ENCODE measurements around the gene ARL6IP6. TPM values are rescaled to one million over a fixed set of nuclear protein-coding genes. Genes with fewer than 3 reads are reported as not detected.
"Not testable (repeated sequence)": the region's sequence is repeated elsewhere in the genome, so short reads cannot be mapped to it uniquely, and the experiment has no call there.

ARL6IP6 gene
- total and polyA plus RNA-seq, 11 donors: 3.8 to 9.6 (median 6.4) TPM

- intact Hi-C loops (cut with DNase I): loop anchor here in 5 of 10 donors (5.0 to 10.0 kb wide), 2 partner anchors 542 to 544 kb away; partner anchors contain the start of gene STAM2 (in 5 of the 5)
- peaks cover 0 to 59% (median 28%) of the 10 kb centered on the region in 12 donors for H3K4me1 ChIP-seq
- peaks cover 0 to 31% (median 17%) of the 10 kb centered on the region in 9 donors for H3K36me3 ChIP-seq
- TF ChIP-seq CTCF (IDR thresholded peaks at IDR 0.05) (no peak), POLR2A (IDR thresholded peaks at IDR 0.05) (no peak)
- no peaks in the 10 kb centered on the region for H3K27me3 ChIP-seq
- peak in 1 of 5 donors; percentile 23 for DNase-seq
- peak overlapping the region; percentile 86 to 99 (median 96) for H3K27ac ChIP-seq
- H3K4me3 ChIP-seq: peak overlapping the region; percentile 81 to 96 (median 90)
- WGBS, 4 donors: 3 to 5% (median 4%) methylated on average over 19 to 23 of the region's 23 CpGs
- no peaks in the 10 kb centered on the region for H3K9me3 ChIP-seq
- no peak for ATAC-seq
Measured at GRCh38 chr2:152718909-152719645, 657 bp downstream of the ARL6IP6 start.

- Histone ChIP-seq H3K4me1 (peaks cover 0 to 46% (median 22%) of the 10 kb centered on the region in 12 donors), H3K4me3 (no peak overlapping the region)
- 82 to 100% (median 89%) methylated on average over 2 of the region's 2 CpGs for WGBS, 4 donors
Measured at GRCh38 chr2:152720794-152721193, 2.4 kb downstream of the ARL6IP6 start.

GRCh38 chr2:152722639-152723038 is 4.2 kb downstream of the ARL6IP6 start:
- H3K4me1 ChIP-seq: peaks cover 0 to 38% (median 15%) of the 10 kb centered on the region in 12 donors
- H3K36me3 ChIP-seq: peaks cover 0 to 20% (median 0%) of the 10 kb centered on the region in 9 donors
- H3K4me3 ChIP-seq; intact Hi-C loops (cut with DNase I); DNase-seq; H3K27me3 ChIP-seq; H3K27ac ChIP-seq; H3K9me3 ChIP-seq; ATAC-seq: not testable (repeated sequence)
- WGBS, 4 donors: 96 to 97% (median 96%) methylated on average over 8 of the region's 8 CpGs

More at GRCh38 chr2:152720794-152721193, 2.4 kb downstream of the ARL6IP6 start:
- no peak for TF ChIP-seq CTCF (IDR thresholded peaks at IDR 0.05)
- no peak for TF ChIP-seq POLR2A (IDR thresholded peaks at IDR 0.05)
- ATAC-seq (no peak), DNase-seq (no peak)
- no peaks in the 10 kb centered on the region for H3K27me3 ChIP-seq
- H3K27ac ChIP-seq: no peak overlapping the region
- no peaks in the 10 kb centered on the region for H3K9me3 ChIP-seq
- intact Hi-C loops (cut with DNase I): no loop called here
- peaks cover 0 to 16% (median under 1%) of the 10 kb centered on the region in 9 donors for H3K36me3 ChIP-seq

GRCh38 chr2:152723918-152724317 is 5.5 kb downstream of the ARL6IP6 start:
- Histone ChIP-seq H3K27me3 (no peaks in the 10 kb centered on the region), H3K9me3 (no peaks in the 10 kb centered on the region), H3K4me1 (peaks cover 0 to 37% (median 15%) of the 10 kb centered on the region in 12 donors), H3K4me3 (no peak overlapping the region), H3K36me3 (peaks cover 0 to 21% (median 0%) of the 10 kb centered on the region in 9 donors), H3K27ac (no peak overlapping the region)
- intact Hi-C loops (cut with DNase I): no loop called here
- DNase-seq (no peak), ATAC-seq (no peak)
- TF ChIP-seq POLR2A (IDR thresholded peaks at IDR 0.05) (no peak), CTCF (IDR thresholded peaks at IDR 0.05) (no peak)
- WGBS, 4 donors: 95 to 100% (median 96%) methylated on average over 1 of the region's 1 CpG

All from heart left ventricle (tissue), 16 donors.